Stimulated activated CD4-positive, alpha-beta T cell treated with anti-CD3 and anti-CD28 coated beads, Interleukin-1b, Interleukin-23, amount 100 ng/mL, for 24 hours (primary cell): ENCODE data around the gene IL37.
"Not testable (repeated sequence)": the region's sequence is repeated elsewhere in the genome, so short reads cannot be mapped to it uniquely, and the experiment has no call there.

Source experiments
- DNase-seq, 4 experiments: peaks; one replicate each; pipeline ENCODE4 v3.0.0-alpha.2; 2020; ENCODE audit warnings: low read depth in 4 of 4, low spot score in 1 of 4

Gene IL37

GRCh38 chr2:112889976-112890375, 21.0 kb upstream of the IL37 start:
- DNase-seq, result no peak

GRCh38 chr2:112891385-112891831, 19.6 kb upstream of the IL37 start:
- DNase-seq, result no peak

- no peak for DNase-seq
Observed at GRCh38 chr2:112893752-112894151, 17.2 kb upstream of the IL37 start.

- no peak for DNase-seq
Observed at GRCh38 chr2:112896909-112897623, 13.9 kb upstream of the IL37 start.

- no peak for DNase-seq
Observed at GRCh38 chr2:112897624-112897978, 13.4 kb upstream of the IL37 start.

GRCh38 chr2:112901431-112902065, 9.4 kb upstream of the IL37 start:
- not testable (repeated sequence) for DNase-seq

GRCh38 chr2:112902816-112903215, 8.1 kb upstream of the IL37 start:
- no peak for DNase-seq

- DNase-seq, result no peak
Observed at GRCh38 chr2:112904883-112905282, 6.1 kb upstream of the IL37 start.

GRCh38 chr2:112906276-112906675, 4.7 kb upstream of the IL37 start:
- DNase-seq, result no peak

- DNase-seq, result no peak
Observed at GRCh38 chr2:112907001-112907949, 3.7 kb upstream of the IL37 start.

- DNase-seq, result not testable (repeated sequence)
Observed at GRCh38 chr2:112908559-112908958, 2.4 kb upstream of the IL37 start.

- DNase-seq, result no peak
Observed at GRCh38 chr2:112910219-112910618, 746 bp upstream of the IL37 start.

GRCh38 chr2:112912403-112912802, 1.4 kb downstream of the IL37 start:
- DNase-seq, result no peak

GRCh38 chr2:112915300-112916144, 4.6 kb downstream of the IL37 start:
- no peak for DNase-seq

GRCh38 chr2:112916145-112916571, 5.2 kb downstream of the IL37 start:
- no peak for DNase-seq

GRCh38 chr2:112916625-112917247, 5.8 kb downstream of the IL37 start:
- no peak for DNase-seq

- no peak for DNase-seq
Observed at GRCh38 chr2:112917856-112918255, 6.9 kb downstream of the IL37 start.

- DNase-seq, result no peak
Observed at GRCh38 chr2:112918256-112918655, 7.3 kb downstream of the IL37 start.

GRCh38 chr2:112919086-112919485, 8.1 kb downstream of the IL37 start:
- DNase-seq, result no peak

GRCh38 chr2:112920923-112921532, 10.1 kb downstream of the IL37 start:
- no peak for DNase-seq
